NCI-H345 treated with DMSO at 0.1 percent for 48 hours (cell line): ENCODE data around the gene AKAP13.

Experiments
- DNase-seq: peaks from one replicate; lab custom pipeline; 2025; ENCODE audit not compliant: unreplicated experiment; lab: John Stamatoyannopoulos, UW

The AKAP13 gene

DNA sequence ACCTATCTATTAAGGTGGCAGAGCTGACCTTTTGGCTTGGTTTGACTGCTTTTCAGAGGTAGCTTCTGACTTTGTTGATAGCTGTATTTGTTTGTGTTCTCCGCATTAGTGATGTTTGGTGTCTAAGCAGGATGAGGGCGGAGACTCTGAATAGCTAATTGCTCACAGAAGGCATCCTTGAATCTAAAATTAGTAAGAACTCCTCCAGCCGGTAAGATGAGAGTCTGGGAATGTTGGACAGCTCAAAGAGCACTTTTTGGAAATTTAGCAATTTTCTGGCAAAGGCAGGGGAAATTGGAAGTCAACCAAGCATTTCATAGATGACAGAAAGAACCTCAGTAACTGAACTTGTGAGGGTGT, 240.3 kb downstream of the AKAP13 start:
- DNase-seq, result no peak

DNA sequence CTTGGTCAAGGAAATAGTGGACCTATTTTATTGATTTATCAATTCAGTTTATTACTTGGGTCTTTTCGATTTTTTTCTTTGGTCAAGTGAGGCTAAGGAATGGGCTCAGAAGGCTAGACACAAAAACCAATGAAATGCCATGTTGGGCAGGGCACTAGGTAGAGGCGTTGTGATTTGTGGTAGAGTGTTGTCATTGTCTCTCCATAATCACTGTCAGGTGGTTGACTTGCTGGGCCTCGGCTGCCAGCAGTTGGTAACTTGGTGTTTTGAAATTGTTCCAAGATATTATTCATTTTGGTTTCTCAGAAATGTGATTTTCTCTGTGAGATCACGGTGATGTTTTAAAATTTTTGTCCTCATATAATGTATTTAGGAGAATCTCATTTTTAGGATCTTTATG, 240.7 kb downstream of the AKAP13 start:
- DNase-seq, result no peak

DNA sequence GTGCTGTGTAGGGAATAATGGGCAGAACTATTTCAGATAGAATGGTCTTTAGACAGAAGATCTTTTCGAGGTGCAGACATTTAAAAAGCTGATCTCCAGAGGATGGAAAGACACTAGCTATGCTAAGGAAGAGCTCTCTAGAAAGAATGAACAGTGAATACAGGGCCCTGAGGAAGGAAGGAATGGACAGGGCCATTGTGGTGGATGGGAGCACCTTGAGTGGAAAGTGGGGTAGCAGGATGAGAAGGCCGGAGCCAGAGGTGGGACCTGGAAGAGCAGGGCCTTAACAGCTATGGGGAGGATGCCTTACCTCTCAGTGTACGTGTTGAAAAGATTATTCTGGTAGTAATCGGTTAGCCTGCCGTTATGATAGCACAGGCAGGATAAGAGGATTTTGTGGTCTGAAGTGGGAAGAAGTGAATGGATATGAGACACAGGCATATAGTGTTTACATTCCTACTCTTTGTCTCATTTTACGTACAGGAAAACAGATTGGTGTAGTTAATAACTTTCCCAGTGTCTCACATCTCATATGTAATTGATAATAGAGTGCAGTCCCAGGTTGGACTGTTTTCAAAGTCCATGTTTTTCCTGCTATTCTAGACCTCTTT, 241.9 kb downstream of the AKAP13 start:
- no peak for DNase-seq

DNA sequence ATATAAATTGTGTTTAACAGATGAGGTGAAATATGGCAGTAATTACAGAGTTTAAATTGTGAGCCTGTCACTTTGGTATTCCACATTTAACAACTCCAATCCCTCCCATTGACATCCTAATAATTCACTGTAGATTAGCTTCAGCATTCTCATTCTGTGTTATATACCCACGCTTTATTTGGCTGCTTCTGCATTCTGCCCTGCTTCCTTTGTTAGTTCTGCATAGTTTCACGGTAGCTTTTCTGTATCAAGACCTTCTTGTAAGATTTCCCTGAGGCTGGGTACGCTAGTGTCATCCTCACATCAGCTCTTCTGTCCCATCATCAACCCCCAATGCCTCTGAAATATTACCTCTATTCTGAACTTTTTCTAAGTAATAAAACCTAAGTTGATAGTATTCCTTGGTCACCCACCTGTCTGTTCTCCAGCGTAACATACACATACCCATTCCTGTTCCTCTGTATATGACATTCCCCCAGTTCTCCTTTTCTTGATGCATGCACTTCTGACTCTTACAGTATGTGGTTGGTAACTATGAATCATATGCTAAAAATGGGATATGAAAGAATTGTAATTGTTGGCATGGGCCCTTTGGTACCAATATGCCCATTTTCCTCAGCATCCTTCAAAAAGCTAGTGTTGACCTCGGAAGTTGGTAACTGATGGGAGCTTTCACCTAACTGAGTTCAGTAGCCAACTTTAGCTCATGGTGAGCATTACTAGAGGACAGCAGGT, 243.1 kb downstream of the AKAP13 start:
- DNase-seq, result no peak

DNA sequence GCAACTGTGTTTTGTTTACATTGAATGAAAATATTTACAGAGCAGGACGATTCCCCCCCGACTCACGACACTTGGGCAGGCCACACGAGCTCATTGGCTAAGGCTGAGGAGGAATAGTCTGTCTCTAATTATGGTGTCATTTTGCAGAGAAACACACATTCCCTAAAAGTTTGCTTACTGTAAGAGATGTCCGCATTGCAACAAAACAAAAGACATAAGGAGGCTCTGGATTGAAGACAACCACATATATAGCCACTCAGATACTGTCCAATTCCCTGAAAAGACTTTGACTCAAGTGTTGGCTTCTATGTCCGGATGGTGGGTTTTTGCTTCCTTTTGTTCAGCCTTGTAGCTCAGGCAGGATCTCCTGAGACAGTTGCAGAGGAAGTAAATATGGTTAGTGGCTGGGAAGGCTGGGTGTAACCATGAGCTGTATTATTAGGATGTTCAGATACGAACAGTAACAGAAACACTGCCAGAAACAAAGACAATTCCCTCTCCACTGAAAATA, 243.9 kb downstream of the AKAP13 start:
- DNase-seq, result no peak

DNA sequence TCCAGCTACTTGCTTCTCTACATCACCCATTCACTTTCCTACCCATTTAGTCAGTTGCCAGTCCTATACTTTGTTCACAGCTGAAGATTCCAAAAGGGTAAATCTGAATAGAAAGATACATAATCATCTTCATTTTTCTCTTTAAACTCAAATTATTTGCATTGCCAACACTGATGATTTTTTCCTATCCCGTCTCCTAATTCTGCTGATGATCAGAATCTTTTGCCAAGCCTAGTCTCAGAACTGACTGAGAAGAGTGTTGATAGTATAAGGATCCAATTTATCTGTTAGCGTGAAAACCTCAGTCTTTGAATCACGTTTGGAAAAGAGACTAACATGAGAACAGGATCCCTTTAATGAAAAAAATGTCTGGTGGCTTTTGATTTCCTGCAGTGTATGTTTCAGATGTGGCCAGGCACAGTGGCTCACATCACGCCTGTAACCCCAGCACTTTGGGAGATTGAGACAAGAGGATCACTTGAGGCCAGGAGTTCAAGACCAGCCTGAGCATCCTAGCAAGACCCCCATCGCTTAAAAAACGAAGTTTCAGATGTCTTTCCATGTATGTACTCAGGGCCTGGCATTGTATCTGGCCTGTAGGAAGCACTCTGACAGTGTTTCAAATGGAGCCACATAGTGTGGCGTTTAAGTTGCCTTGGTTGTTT, 244.9 kb downstream of the AKAP13 start:
- DNase-seq, result no peak

DNA sequence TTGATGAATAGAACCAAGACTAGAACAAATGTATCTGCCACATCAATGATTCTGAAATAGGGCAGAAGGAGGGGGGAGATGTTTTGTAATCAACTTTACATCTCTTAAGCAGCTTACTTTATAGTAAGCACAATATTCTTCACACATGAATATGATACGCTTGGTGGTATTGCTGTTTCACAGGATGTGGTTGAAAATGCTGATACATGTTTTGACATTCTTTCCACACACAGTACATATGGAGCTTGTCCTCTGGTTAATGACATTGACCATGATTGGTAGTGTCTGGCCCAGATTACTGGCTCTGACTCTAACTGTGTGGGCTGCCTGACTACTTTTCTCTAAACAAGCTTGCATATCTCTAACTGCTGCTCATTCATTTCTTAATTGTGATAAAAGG, 245.5 kb downstream of the AKAP13 start:
- DNase-seq, result no peak

DNA sequence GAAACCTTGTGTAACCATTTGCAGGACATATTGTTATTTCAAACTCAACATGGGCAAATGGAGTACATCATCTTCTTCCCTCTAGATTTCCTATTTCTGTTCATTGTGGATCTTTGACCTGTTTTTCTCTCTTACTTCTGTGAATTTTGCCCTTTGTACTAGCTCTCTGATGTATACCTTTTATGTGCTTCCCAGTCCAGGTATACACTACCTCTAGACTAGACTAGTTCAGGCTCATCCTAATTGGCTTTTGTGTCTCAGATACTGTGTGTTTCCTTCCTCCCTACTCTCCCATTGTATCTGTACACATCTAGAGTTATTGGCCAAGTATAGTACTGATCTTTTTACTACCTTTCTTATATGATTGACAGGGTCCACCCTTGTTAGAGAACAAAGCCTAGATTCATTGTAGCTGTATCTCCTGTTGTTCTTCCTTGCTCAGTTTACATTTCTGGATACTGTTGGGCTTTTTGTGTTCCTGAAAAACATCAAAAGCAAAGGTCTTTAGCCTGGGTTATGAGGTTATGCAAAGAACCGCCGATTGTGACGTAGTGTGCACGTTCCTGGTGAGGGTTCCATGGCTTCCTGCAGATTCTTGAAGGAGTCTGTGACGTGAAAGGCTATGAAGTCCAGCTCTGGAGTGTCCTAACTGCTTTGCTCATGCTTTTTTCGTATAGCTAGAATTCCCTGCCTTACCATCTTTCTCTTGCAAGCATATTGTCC, 247.0 kb downstream of the AKAP13 start:
- no peak for DNase-seq

DNA sequence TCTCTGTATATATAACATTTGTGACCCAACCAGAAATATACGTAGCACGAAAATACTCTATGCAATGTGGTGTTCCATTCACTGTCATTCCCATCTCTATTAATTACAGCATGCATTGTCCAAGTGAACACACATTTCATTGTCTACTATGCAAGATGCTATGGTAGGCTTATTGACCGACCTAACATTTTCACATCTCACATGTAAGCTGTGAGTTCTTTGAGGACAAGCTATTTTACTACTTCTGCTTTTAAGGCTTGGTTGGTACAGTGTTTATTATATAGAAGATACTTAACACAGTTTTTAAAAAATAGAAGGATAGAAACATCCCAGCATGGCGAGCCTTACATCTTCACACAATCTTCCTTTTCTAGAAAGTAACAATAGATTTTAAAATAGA, 249.9 kb downstream of the AKAP13 start:
- no peak for DNase-seq

DNA sequence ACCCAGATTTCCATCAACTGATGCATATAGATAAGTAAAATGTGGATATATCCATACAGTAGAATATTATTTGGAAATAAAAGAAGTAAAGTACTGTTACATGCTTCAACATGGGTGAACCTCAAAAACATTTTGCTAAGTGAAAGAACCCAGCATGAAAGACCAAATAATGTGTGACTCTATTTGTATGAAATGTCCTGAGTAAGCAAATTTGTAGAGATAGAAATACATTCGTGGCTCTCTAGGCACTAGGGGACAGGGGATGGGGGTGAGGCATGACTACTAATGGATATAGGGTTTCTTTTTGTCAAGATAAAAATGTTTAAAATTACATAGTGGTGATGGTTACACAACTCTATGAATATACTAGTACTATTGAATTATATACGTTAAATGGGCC, 250.6 kb downstream of the AKAP13 start:
- DNase-seq, result no peak

DNA sequence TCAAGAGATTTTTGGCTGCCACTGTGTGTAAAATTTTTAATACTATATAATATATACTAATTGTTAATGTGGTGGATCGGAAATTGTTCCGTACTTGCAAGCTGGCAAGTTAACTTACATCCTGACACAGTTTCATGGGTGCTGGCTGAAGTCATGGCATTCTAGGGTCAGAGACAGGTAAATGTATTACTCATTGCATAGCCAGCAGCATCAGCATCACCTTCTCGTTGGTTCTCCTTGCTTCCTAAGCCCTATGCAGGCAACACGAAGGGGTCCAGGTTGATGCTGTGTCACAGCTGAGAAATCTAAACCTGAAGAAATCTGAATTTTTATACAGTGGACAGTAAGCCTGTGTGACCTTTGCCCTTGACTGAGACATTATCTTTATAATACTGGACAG, 251.6 kb downstream of the AKAP13 start:
- no peak for DNase-seq

DNA sequence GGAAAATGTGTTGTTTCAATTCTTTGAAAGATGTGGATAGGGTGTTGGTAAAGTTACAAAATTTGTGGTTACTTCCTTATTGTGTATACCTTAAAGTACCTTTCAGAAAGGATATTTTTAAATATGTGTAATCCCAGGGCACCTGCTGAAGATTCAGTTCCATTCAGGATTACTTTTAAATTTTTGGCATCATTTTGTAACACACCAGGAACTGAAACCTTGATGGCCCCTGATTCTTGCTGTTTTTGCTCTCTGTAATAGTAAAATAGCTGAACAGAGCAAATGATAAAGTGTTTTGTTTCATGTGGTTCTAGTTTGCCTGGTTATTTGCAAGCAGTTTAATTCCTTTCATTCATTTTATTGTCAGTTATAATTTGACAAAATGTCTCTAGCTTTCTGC, 253.5 kb downstream of the AKAP13 start:
- DNase-seq, result no peak

DNA sequence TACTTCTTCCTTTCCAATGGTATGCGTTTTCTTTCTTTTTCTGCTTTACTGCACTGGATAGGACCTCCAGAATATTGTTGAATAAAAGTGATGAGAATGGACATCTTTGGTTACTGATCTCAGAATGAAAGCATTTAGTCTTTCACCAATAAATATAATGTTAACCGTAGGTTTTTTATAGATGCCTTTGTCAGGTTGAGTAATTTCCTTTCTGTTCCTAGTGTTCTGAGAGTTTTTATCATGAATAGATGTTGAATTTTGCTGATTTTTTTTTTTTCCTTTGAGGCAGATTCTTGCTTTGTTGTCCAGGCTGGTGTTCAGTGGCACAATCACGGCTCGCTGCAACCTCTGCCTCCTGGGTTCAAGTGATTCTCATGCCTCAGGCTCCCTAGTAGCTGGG, 255.9 kb downstream of the AKAP13 start:
- DNase-seq, result no peak

DNA sequence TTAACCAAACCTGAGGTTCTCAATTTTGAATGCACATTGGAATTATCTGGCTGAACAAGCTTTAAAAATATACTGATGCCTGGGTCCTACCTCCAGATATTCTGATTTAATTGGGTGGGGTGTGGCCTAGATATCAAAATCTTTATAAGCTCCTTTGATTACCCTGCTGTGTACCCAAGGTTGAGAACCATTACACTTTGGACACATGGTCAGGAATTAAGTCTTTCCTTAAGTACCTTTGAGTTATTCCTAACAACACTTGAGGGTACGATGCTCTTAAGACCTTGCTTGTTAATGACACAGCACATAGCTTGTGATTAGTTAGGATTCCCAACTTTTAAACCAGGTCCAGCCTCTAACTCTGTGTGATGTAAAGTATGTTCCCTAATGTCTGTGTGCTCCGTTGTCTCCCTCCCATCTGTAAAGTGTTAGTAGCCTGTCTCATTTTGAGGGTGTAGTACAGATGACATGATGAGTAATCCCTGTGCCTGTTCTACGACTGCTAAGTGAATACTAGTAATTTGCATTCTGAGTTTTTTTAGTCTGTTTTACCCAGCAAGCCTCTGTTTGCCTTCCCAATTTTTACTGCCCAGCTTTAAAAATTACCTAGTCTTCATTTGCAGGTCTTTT, 259.5 kb downstream of the AKAP13 start:
- DNase-seq, result no peak

DNA sequence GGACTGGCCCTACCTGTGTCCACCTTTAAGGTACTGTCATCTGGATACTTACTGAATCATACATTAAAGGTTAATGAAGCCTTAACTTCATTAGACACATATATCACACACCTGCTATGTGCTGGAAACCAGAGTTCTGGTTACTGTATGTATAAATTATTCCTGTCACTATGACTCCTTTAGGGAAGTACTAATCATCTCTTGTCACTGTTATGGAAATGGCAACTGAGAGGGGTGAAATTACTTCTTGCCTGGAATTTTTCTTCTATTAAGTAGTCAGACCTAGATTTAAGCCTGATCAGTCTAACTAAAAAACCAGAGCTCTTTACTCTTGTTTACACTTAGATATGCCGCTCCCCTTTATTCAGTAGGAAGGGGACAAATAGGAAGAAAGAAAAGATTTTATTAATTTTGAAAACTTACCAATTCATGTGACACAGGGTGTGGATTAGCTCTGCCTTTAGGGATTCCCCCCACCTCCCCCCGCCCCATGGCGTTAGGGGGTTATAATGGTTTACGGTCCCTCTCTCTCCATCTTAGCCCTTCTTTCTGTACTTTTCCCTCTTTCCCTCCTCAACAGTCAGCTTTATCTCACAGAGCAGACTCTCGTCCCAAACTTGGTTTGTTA, 261.8 kb downstream of the AKAP13 start:
- DNase-seq, result no peak

DNA sequence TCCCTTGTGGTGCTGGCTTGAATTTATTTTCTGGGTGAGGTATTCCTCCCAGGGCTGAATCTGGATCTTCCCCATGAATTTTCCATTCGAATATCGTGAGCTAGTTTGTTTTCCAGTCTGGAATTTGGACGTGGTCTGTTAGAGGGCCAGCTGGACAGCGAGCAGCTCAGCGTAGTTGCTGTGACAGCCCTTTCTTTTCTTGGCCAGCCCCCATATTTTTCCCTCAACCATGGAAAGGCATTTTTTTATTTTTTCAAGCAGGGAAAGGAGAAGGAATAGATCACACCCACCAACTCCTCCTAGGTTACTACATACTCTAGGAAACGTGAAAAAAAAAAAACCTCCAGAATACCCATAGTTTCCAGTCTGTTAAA, 262.3 kb downstream of the AKAP13 start:
- DNase-seq, result no peak

DNA sequence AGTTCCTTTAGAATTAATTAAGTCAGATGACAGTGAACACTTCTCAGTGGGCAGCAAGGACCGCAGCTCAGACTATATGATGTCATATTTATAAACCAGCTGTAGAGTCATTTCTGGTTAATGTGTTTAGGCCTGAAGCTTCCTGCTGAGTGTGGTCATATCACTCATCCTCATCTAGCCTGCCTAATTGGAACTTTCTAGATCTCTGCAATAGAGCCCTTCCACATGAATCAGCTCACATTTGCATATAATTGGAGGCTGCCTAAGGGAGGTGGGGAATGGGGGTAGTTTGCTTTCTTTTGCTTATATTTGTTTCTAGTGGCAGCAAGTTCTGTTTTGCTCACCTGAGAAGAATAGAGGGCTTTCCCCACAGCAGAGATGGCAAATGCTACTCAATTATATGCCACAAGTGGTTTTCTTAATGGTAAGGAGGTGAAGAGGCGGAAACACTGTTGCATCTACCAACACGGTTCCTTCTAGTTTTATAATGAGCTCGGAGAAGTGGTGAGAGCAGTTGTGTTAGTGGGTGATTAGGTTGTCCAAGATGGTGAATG, 266.2 kb downstream of the AKAP13 start:
- DNase-seq, result no peak

DNA sequence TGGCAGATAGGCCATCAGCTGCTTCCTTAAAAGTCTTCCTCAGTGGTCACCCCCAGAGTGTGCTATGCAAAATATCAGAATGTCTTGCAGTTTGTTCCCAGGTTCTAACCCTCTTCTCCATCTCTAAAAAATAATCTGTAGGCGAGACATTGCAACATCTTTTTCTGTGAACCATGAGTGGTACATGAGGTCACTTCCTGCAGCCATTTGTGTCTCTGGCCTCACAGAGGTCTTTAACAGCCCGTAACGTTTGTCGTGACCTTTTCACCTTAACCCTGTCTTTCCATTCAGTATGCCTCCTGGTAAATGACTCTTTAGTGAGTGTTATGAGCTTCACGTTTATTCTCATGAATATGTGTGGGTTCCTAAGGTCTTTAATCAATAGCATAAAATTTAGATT, 269.0 kb downstream of the AKAP13 start:
- DNase-seq, result no peak

DNA sequence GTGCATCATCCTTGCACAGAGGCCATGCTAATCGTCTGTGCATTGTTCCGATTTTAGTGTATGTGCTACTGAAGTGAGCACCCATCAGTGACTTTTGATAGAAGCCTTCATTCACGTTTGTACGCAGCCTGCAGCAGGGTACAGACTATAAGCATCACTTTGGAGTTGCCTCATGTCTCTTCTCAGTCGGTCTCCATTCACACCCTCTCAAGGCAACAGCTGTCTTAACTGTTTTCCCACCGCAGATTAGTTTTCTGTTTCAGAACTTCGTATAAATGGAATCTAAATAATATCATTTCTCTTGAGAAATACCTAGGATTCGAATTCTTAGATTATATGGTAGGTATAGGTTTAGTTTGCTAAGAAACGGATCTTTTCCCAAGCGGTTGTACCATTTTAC, 271.1 kb downstream of the AKAP13 start:
- no peak for DNase-seq

DNA sequence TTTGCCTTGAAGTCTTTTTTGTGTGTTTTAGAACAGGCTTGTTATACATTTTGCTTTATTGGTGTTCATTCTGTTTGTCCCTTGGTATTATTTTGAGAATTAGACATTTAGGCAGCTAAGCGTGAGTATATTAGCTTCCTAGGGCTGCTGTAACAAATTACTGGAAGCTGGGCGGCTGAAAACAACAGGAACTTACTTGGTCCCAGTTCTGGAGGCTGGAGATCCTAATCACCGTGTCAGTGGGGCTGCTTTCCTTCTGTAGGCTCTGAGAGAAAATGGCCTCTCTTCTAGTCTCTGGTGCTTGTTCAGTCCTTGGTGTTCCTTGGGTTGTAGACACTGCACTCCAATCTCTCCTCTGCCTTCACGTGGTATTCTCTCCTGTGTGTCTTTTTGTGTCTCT, 272.1 kb downstream of the AKAP13 start:
- no peak for DNase-seq

DNA sequence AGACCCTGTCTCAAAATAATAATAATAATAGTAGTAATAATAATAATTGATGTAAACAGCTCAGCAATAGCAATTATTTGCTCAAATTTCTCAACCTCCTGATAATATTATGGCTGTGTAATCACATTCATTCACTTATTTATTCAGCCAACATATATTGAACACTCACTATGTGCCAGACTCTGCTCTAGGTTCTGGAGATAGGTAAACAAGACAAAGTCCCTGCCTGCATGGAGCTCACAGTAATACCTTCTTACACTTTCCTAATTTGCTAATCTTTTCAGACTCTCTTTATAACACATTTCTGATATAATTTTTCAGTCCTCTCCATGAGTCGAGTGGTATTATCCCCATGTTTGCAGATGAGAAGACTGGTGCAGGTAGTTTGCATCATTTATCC, 276.7 kb downstream of the AKAP13 start:
- no peak for DNase-seq
